ENCODE results near the gene PAPOLB. TPM values are rescaled to one million over a fixed set of nuclear protein-coding genes. Genes with fewer than 3 reads are reported as not detected.

PAPOLB gene
- total and polyA plus RNA-seq, 4 donors, result 0.16 to 1.5 (median 0.57) TPM

DNA sequence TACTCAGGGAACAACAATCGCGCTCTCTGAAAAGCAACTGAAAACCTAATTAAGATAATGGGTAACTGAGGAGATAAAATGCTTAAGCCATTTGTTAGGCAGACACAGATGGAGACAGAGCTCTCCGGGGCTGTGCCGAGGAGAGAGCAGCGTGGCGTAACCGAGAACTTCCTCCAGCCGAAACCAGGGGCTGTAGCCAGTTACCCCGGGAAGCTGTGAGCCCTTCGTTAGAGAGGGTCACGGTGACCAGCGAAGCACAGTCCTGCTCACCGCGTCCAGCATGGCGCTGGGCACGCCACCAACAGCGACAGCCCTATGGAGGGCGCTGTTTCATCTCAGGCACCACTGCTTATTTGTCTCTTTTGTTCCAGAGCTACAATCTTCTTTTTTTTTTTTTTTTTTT, 16.1 kb downstream of the PAPOLB start:
- Histone ChIP-seq H3K27me3 (ENCODE audit: control insufficient read depth, insufficient read depth, low read length) (no peaks in the 10 kb centered on the region), H3K4me3 (ENCODE audit: low read depth, low read length) (no peak overlapping the region), H3K36me3 (ENCODE audit: control insufficient read depth, insufficient read depth, low read length) (peaks cover 7% of the 10 kb centered on the region), H3K4me1 (ENCODE audit: control insufficient read depth, insufficient read depth, low read length) (peaks cover 15% of the 10 kb centered on the region), H3K9me3 (ENCODE audit: control insufficient read depth, insufficient read depth, low read length) (no peaks in the 10 kb centered on the region), H3K27ac (ENCODE audit: low read depth, low read length) (no peak overlapping the region)
- peak in 3 of 6 donors; percentile 35 to 97 (median 72) for DNase-seq (ENCODE audit: low read depth in 4 of 6, low spot score in 6 of 6)
- WGBS (ENCODE audit: insufficient coverage), result 25% methylated on average over 16 of the region's 18 CpGs

DNA sequence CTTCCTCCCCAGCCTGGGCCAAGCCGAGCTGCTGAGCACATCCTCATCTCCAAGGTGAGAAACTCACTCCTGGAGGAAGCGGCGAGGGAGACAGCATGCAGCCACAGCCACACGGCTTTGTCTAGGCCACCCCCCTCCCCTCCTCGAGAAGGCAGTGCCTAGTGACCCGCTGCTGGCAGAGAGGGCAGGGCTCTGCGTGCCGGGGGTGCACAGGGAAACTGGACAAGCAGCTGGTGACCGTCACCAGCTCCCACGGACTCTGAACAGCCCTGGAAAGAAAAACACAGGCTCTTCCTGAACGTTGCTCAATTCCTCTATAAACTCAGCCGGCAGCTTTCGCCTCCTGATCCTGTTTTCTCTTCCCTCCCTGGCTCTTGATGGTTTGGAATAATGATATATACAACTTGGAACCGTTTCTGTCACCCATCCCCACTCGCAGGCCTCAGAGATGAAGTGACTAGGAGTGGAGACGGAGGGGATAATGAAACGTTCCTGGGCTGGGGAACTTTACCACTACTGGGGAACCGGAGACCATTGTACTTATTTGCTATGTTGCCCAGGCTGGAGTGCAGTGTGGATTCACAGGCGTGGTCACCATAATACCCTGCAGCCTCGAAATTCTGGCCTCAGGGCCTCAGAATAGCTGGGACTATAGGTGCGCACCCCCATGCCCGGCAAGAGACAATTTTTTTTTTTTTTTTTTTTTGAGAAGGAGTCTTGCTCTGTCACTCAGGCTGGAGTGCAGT, 19.3 kb downstream of the PAPOLB start:
- DNase-seq (ENCODE audit: low read depth in 4 of 6, low spot score in 6 of 6), result no peak
- Histone ChIP-seq H3K36me3 (ENCODE audit: control insufficient read depth, insufficient read depth, low read length) (peaks cover 12% of the 10 kb centered on the region), H3K4me1 (ENCODE audit: control insufficient read depth, insufficient read depth, low read length) (peaks cover 33% of the 10 kb centered on the region), H3K27ac (ENCODE audit: low read depth, low read length) (peak overlapping the region; percentile 40), H3K9me3 (ENCODE audit: control insufficient read depth, insufficient read depth, low read length) (no peaks in the 10 kb centered on the region), H3K27me3 (ENCODE audit: control insufficient read depth, insufficient read depth, low read length) (no peaks in the 10 kb centered on the region), H3K4me3 (ENCODE audit: low read depth, low read length) (no peak overlapping the region)
- 56% methylated on average over 14 of the region's 22 CpGs for WGBS (ENCODE audit: insufficient coverage)

DNA sequence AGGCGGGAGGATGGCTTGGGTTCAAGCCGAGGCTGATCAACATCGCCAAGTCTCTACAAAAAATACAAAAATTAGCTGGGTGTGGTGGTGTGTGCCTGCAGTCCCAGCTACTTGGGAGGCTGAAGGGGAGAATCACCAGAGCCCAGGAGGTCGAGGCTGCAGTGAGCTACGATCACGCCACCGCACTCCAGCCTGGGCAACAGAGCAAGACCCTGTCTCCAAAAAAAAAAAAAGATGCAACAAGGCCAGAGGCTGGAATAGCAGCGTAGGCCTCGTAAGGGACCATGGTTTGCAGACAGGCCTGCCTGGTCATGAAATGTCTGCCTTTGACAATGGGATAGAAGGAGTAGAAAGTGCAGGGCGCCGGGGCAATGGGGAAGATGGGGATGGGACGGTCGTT, 20.0 kb downstream of the PAPOLB start:
- Histone ChIP-seq H3K4me3 (ENCODE audit: low read depth, low read length) (no peak overlapping the region), H3K9me3 (ENCODE audit: control insufficient read depth, insufficient read depth, low read length) (no peaks in the 10 kb centered on the region), H3K27ac (ENCODE audit: low read depth, low read length) (peak overlapping the region; percentile 40), H3K36me3 (ENCODE audit: control insufficient read depth, insufficient read depth, low read length) (peaks cover 15% of the 10 kb centered on the region), H3K4me1 (ENCODE audit: control insufficient read depth, insufficient read depth, low read length) (peaks cover 39% of the 10 kb centered on the region), H3K27me3 (ENCODE audit: control insufficient read depth, insufficient read depth, low read length) (no peaks in the 10 kb centered on the region)
- WGBS (ENCODE audit: insufficient coverage), result 92% methylated on average over 9 of the region's 13 CpGs
- DNase-seq (ENCODE audit: low read depth in 4 of 6, low spot score in 6 of 6), result no peak

DNA sequence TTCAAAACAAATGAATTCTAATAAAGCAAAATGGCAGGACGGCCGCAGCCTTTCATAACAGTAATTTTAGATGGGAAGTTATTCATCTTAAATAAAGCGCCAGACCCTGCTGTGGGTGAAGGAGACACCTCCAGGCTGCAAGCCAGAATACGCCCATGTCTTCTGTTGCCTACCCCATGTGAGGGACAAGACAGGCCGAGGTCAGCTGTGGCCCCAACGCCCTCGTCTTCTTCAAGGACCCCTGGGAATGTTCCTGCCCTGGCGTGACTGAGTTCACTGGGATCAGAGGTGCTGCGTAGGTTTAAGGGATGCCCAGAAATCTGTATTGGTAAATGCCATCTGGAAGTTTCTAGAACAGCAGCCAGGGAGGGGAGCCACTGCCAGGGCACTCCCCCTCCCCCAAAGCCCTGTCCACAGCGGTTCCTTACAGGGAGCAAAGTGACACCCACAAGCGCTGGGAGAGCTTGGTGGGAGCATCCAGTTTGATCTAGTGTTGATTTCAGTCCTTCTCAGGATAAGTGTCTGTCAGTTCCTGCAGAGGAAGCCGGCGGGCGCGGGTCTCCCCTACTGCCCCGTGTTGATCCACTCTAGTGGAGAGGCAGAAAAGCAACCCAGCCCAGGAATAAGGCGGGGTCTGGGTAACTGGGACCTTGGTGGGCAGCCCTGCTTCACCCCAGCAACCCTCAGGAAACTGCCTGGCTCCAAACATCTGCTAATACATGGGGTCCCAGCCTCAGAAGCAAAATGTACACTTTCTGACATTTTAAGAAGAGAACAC, 20.6 kb downstream of the PAPOLB start:
- H3K4me3 ChIP-seq (ENCODE audit: low read depth, low read length), result no peak overlapping the region
- peaks cover 18% of the 10 kb centered on the region for H3K36me3 ChIP-seq (ENCODE audit: control insufficient read depth, insufficient read depth, low read length)
- H3K9me3 ChIP-seq (ENCODE audit: control insufficient read depth, insufficient read depth, low read length), result no peaks in the 10 kb centered on the region
- H3K27me3 ChIP-seq (ENCODE audit: control insufficient read depth, insufficient read depth, low read length), result no peaks in the 10 kb centered on the region
- WGBS (ENCODE audit: insufficient coverage), result 93% methylated on average over 12 of the region's 17 CpGs
- no peak overlapping the region for H3K27ac ChIP-seq (ENCODE audit: low read depth, low read length)
- DNase-seq (ENCODE audit: low read depth in 4 of 6, low spot score in 6 of 6), result no peak
- H3K4me1 ChIP-seq (ENCODE audit: control insufficient read depth, insufficient read depth, low read length), result peaks cover 38% of the 10 kb centered on the region

DNA sequence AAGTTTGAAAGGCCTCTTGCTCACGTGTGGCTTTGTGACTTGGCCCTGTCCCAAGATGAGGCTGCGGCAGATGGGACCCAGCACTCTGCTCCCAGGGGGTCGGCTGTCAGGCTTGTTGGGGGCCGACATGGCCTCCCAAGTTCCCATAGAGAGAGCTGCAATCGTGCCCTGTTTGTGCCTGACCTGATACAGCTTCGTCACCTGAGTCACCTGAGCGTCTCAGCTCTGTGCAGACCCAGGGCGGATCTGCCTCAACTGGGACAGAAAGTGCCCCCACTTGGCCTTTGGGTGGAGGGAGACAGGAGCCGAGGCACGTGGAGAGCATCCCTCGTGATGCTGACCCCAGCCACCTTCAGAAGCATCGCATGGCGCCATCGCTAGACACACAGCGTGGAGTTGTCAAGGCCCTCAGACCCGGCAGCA, 21.7 kb downstream of the PAPOLB start:
- Histone ChIP-seq H3K27me3 (ENCODE audit: control insufficient read depth, insufficient read depth, low read length) (no peaks in the 10 kb centered on the region), H3K4me3 (ENCODE audit: low read depth, low read length) (no peak overlapping the region), H3K27ac (ENCODE audit: low read depth, low read length) (no peak overlapping the region), H3K9me3 (ENCODE audit: control insufficient read depth, insufficient read depth, low read length) (no peaks in the 10 kb centered on the region), H3K36me3 (ENCODE audit: control insufficient read depth, insufficient read depth, low read length) (peaks cover 30% of the 10 kb centered on the region), H3K4me1 (ENCODE audit: control insufficient read depth, insufficient read depth, low read length) (peaks cover 33% of the 10 kb centered on the region)
- DNase-seq (ENCODE audit: low read depth in 4 of 6, low spot score in 6 of 6), result no peak
- WGBS (ENCODE audit: insufficient coverage), result 82% methylated on average over 16 of the region's 16 CpGs

DNA sequence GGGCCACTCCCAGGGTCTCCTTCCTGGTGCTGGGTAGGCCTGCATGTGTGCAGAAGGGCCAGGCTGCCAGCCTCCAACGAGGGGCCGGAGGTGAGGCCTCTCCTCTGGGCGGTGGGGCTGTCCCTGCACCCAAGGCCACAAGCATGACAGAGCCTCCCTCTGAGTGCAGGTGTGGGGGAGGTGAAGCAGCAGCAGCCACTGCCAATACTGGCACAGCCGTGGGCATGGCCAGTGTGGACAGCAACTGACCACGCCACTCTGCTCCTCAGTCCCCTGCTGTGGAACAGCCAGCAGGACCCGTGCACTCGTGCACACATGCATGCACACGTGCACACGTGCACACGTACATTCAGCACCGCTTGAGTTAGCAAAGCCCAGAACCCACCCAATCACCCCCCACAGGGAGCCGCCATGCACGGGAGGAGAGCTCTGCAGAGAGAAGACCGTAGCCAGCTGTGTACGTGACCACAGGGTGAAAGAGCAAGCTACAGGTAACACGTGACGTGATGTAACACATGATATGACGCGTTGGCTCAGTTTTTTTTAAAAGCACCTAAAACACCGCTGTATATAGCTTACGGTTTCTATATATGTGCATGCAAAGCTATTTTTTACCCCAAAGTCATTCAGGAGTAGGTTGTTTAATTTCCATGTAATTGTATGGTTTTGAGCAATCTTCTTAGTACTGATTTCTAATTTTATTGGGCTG, 23.1 kb downstream of the PAPOLB start:
- WGBS (ENCODE audit: insufficient coverage), result 88% methylated on average over 12 of the region's 21 CpGs
- H3K4me3 ChIP-seq (ENCODE audit: low read depth, low read length), result no peak overlapping the region
- DNase-seq (ENCODE audit: low read depth in 4 of 6, low spot score in 6 of 6), result no peak
- H3K27ac ChIP-seq (ENCODE audit: low read depth, low read length), result no peak overlapping the region
- peaks cover 43% of the 10 kb centered on the region for H3K36me3 ChIP-seq (ENCODE audit: control insufficient read depth, insufficient read depth, low read length)
- no peaks in the 10 kb centered on the region for H3K27me3 ChIP-seq (ENCODE audit: control insufficient read depth, insufficient read depth, low read length)
- peaks cover 33% of the 10 kb centered on the region for H3K4me1 ChIP-seq (ENCODE audit: control insufficient read depth, insufficient read depth, low read length)
- H3K9me3 ChIP-seq (ENCODE audit: control insufficient read depth, insufficient read depth, low read length), result no peaks in the 10 kb centered on the region

DNA sequence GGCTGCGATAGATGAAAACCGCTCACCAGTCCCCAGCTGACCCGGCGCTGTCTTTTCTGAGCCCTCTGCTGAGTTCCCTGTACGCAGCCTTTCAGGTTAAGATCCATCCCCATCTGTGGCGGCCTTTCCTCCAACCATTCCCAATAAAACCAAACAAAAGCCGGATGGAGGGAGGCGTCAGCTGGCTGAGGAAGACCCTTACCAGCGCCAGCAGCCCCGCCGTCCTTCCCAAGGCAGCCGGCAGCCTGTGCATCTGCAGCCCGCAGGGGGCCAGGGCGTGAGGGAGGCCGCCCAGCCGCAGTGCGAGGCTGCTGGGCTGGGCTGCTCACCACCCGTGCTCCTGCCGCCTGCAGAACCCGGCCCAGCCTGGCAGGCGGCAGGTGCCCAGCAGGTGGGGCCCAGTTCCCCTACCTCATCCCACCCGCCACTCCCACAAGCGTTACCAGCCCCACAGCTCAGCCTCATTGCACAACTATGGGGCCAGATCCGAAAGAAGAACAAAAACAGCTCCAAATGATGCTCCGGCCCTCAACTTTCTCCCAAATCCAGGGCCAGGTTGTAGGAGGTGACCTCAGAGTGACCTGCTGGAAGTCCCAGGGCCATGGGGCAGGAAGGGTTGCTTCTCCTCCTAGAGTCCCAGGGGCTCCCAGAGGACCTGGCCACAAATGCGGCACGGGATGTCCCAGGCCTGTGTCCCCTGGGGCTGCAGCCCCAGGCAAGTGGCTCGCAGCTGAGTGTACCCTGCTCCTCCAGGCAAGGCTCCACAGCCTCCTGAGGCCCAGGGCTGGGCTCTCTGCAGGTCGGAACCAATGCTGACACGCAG, 23.8 kb downstream of the PAPOLB start:
- Histone ChIP-seq H3K4me1 (ENCODE audit: control insufficient read depth, insufficient read depth, low read length) (peaks cover 33% of the 10 kb centered on the region), H3K27ac (ENCODE audit: low read depth, low read length) (no peak overlapping the region), H3K27me3 (ENCODE audit: control insufficient read depth, insufficient read depth, low read length) (no peaks in the 10 kb centered on the region), H3K9me3 (ENCODE audit: control insufficient read depth, insufficient read depth, low read length) (no peaks in the 10 kb centered on the region), H3K36me3 (ENCODE audit: control insufficient read depth, insufficient read depth, low read length) (peaks cover 50% of the 10 kb centered on the region), H3K4me3 (ENCODE audit: low read depth, low read length) (no peak overlapping the region)
- DNase-seq (ENCODE audit: low read depth in 4 of 6, low spot score in 6 of 6), result peak in 2 of 6 donors; percentile 69 to 78
- WGBS (ENCODE audit: insufficient coverage), result 18% methylated on average over 29 of the region's 30 CpGs

DNA sequence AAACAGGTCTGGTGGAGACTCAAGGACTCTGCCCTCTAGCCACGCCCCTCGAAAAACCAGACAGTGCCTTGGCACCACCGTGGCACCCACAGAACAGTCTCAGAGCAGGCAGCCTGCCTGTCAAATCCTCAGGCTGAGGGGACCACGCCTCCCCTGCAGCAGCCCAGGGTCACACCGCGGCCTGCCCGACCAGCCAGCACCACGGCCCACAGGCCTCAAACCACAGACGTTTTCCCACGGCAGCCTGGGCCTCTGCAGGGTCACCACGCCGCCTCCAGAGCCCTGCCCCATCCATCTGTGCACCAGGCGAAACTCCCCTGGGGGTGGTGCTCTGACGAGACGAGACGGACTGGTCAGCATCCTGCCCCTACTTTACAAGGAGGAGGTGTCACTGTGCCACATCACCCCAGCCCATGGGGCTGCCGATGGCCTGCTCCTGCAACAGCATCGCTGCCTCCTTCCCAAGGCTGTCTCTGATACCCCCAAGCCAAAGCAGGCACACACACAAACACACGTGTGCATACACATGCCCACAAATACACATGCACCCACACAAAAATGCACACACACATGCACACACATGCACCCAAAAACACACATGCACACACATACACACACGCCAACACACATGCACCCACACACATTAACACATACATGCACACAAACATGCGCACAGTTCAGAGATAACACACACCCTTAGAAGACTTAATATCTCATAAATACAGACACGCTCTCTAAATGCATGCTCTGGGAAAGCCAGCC, 24.6 kb downstream of the PAPOLB start:
- peaks cover 31% of the 10 kb centered on the region for H3K4me1 ChIP-seq (ENCODE audit: control insufficient read depth, insufficient read depth, low read length)
- DNase-seq (ENCODE audit: low read depth in 4 of 6, low spot score in 6 of 6), result no peak
- no peaks in the 10 kb centered on the region for H3K27me3 ChIP-seq (ENCODE audit: control insufficient read depth, insufficient read depth, low read length)
- no peaks in the 10 kb centered on the region for H3K9me3 ChIP-seq (ENCODE audit: control insufficient read depth, insufficient read depth, low read length)
- H3K27ac ChIP-seq (ENCODE audit: low read depth, low read length), result no peak overlapping the region
- H3K4me3 ChIP-seq (ENCODE audit: low read depth, low read length), result no peak overlapping the region
- peaks cover 53% of the 10 kb centered on the region for H3K36me3 ChIP-seq (ENCODE audit: control insufficient read depth, insufficient read depth, low read length)
- WGBS (ENCODE audit: insufficient coverage), result 54% methylated on average over 22 of the region's 22 CpGs

Measured in spinal cord (tissue), 10 donors.